DND-41 (cell line): ENCODE data around the gene CDT1.

ENCODE experiments used
- ATAC-seq: fragments of 200-7000 bp; cut with Tn5 transposase; 3 replicates; pipeline ENCODE4 v1.9.1; 2021; ENCODE audit warnings: low read depth; ENCODE audit not compliant: insufficient read depth
- DNase-seq: peaks from one replicate; pipeline ENCODE4 v3.0.0-alpha.2; 2020
- H2AFZ ChIP-seq: 2 replicates; pipeline ENCODE4 v1.6.0; 2012; ENCODE audit warnings: low read depth, low read length
- H3K27ac ChIP-seq: 2 replicates; pipeline ENCODE4 v1.5.1; 2012; ENCODE audit warnings: low read length, inconsistent platforms
- H3K27me3 ChIP-seq: fragments of 200-600 bp; sonication (generic); 2 replicates; pipeline ENCODE4 v1.6.0; 2012; ENCODE audit warnings: low read length, mild to moderate bottlenecking, inconsistent platforms; ENCODE audit not compliant: insufficient read depth, poor library complexity
- H3K36me3 ChIP-seq: 2 replicates; pipeline ENCODE4 v1.5.1; 2012; ENCODE audit warnings: low read length, inconsistent platforms; ENCODE audit not compliant: insufficient read depth
- H3K4me1 ChIP-seq: 2 replicates; pipeline ENCODE4 v1.5.1; 2012; ENCODE audit warnings: mild to moderate bottlenecking, low read length; ENCODE audit not compliant: insufficient read depth
- H3K4me2 ChIP-seq: 2 replicates; pipeline ENCODE4 v1.6.0; 2012; ENCODE audit warnings: mild to moderate bottlenecking, moderate library complexity, low read length, inconsistent platforms; ENCODE audit not compliant: insufficient read depth
- H3K4me3 ChIP-seq, 2 experiments: fragments of 200-600 bp in 1 of 2; shearing (Covaris generic) in 1 of 2; 2 replicates each; pipeline ENCODE4 v1.5.1; 2012 to 2016; ENCODE audit warnings: inconsistent platforms in 2 of 2, low read length in 2 of 2, mild to moderate bottlenecking in 2 of 2, low read depth in 1 of 2, moderate library complexity in 1 of 2
- H3K79me2 ChIP-seq: 2 replicates; pipeline ENCODE4 v1.6.0; 2012; ENCODE audit warnings: low read length, inconsistent platforms; ENCODE audit not compliant: insufficient read depth
- H3K9ac ChIP-seq: 2 replicates; pipeline ENCODE4 v1.6.0; 2012; ENCODE audit warnings: low read depth, mild to moderate bottlenecking, inconsistent platforms, low read length, moderate library complexity
- H3K9me3 ChIP-seq: 2 replicates; pipeline ENCODE4 v1.5.1; 2012; ENCODE audit warnings: low read length, moderate library complexity, mild to moderate bottlenecking, inconsistent platforms; ENCODE audit not compliant: insufficient read depth, severe bottlenecking
- H4K20me1 ChIP-seq: 2 replicates; pipeline ENCODE4 v1.6.0; 2012; ENCODE audit warnings: low read length; ENCODE audit not compliant: insufficient read depth
- CTCF ChIP-seq: IDR thresholded peaks from 2 replicates; pipeline ENCODE4 v1.5.1; 2012; ENCODE audit warnings: borderline replicate concordance, low read length, moderate library complexity, mild to moderate bottlenecking; ENCODE audit not compliant: poor library complexity, severe bottlenecking; ENCODE audit errors: extremely low read depth
- EZH2 ChIP-seq: IDR thresholded peaks from 3 replicates; pipeline ENCODE4 v1.6.1; 2012; ENCODE audit warnings: borderline replicate concordance, low read depth, mild to moderate bottlenecking, moderate library complexity, low read length, inconsistent platforms; ENCODE audit not compliant: severe bottlenecking

CDT1 gene

DNA sequence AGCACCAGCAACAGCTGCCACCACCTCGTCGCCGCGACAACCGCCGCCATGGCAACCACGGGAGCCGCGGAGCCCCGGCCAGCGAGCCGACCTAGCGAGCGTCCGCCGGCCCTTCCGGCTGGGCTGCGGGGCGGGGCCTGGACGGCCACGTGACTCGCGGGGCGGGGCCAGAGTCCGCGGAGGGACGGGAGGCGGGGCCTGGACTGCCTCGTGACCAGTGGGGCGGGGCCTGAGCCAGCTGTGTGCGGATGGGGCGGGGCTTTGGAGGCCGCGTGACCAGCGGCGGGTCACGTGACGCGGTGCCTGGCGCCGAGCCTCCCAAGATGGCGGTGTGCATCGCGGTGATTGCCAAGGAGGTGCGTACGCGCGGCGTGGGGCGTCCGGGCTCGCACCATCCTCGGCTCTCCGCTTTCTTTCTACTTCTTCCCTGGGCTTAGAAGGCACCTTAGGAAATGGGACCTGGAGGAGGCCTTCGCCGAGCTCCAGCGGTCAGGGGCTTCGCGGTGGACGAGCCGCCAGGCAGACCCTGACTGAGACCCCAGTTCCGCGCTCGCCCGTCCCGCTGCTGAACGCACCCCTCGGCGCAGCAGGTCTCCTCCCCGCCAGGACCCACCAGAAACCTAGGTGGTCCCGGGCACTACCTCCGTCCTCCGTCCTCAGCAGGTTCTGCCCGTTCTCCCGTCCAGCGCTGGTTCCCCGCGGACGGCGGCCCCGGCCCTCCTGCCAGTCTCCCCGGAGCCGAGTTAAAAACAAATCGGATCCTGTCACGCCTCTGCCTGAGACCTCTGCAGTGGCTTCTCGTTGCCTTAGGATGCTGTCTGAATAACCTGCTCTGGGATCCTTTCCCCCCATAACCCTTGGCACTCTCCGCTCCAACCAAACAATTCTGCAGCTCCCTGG, 53.5 kb downstream of the CDT1 start, which contains the start of the genes GALNS and TRAPPC2L:
Gene GALNS (minus strand): TSS at position 120 of the 900 bp plus-strand sequence. CDS start 70 bp downstream, at position 50.
Gene TRAPPC2L (plus strand): TSS at position 300 of the 900 bp plus-strand sequence. CDS start 24 bp downstream, at position 324.
- no peak for TF ChIP-seq EZH2
- TF ChIP-seq CTCF: no peak
- H3K27ac ChIP-seq: peak within 1 kb of the TSS; percentile 84

DNA sequence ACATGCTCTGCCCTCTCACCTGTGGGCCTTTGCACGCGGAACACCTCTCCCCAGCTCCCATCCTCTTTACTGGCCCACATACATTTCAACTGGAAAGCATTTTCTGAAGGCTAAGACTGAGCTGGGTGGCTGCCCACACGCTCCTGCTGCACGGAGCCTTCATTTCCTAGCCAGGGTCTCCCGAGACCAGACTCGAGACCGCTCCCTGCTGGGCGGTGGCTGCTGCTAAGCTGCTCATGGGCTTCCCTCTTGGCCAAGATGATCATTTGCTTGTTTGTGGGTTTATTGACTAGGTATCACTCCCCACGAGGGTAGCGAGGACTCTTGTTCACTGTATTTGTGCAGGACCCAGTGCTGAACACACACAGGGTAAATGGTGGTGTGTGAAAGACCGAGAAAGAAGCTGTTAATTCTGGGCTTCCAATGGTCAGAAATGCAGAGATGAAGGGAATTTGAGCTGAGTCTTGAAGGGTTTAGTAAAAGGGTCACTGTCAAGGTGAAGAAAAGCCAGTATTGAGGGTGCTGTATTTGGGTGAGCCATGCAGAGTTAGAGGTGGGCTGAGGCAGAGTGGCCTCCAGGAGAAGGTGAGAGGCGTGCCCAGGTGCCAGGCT, 54.2 kb downstream of the CDT1 start:
- peak; percentile 74 for ATAC-seq
- H2AFZ ChIP-seq: peak overlapping the region; percentile 97
- peak overlapping the region; percentile 70 for H3K27ac ChIP-seq

More for the DNA sequence above, 53.5 kb downstream of the CDT1 start, which contains the start of the genes GALNS and TRAPPC2L:
- Histone ChIP-seq H3K4me3 (peak within 1 kb of the TSS; percentile 58 to 87; a peak in 3 of 4 replicates), H3K9ac (peak within 1 kb of the TSS; percentile 76), H3K4me2 (peak within 1 kb of the TSS; percentile 88), H3K4me1 (peaks cover 24% of the 10 kb centered on the region), H2AFZ (peak within 1 kb of the TSS; percentile 97), H4K20me1 (peaks cover 12% of the 10 kb centered on the region), H3K9me3 (no peaks in the 10 kb centered on the region), H3K36me3 (peaks cover 33% of the 10 kb centered on the region), H3K79me2 (peaks cover 24% of the 10 kb centered on the region), H3K27me3 (no peaks in the 10 kb centered on the region)
- DNase-seq (peak; percentile 97), ATAC-seq (peak; percentile 82)

More for the DNA sequence above, 54.2 kb downstream of the CDT1 start:
- Histone ChIP-seq H3K4me2 (peak overlapping the region; percentile 88), H3K4me3 (peak overlapping the region; percentile 58 to 87; a peak in 3 of 4 replicates), H3K27me3 (no peaks in the 10 kb centered on the region), H3K9ac (peak overlapping the region; percentile 76), H3K9me3 (no peaks in the 10 kb centered on the region), H3K79me2 (peaks cover 24% of the 10 kb centered on the region), H4K20me1 (peaks cover 12% of the 10 kb centered on the region), H3K4me1 (peaks cover 24% of the 10 kb centered on the region), H3K36me3 (peaks cover 38% of the 10 kb centered on the region)
- DNase-seq: peak; percentile 75
- TF ChIP-seq CTCF (peak; percentile 81), EZH2 (no peak)
